NCI-H2081 (cell line): ENCODE data around the gene BMPER.

ENCODE experiments used
- DNase-seq, 2 experiments: peaks; one replicate each; lab custom pipeline; 2025; lab: John Stamatoyannopoulos, UW

BMPER gene

GRCh38 chr7:33888166-33888565, 17.2 kb upstream of the BMPER start:
- no peak for DNase-seq

GRCh38 chr7:33892945-33893344, 12.4 kb upstream of the BMPER start:
- DNase-seq = no peak

GRCh38 chr7:33893377-33893776, 12.0 kb upstream of the BMPER start:
- no peak for DNase-seq

GRCh38 chr7:33895025-33895804, 10.1 kb upstream of the BMPER start:
- peak; percentile 83 for DNase-seq

- DNase-seq = no peak
Observed at GRCh38 chr7:33900501-33900900, 4.8 kb upstream of the BMPER start.

GRCh38 chr7:33901199-33901598, 4.1 kb upstream of the BMPER start:
- DNase-seq = no peak

GRCh38 chr7:33901847-33902246, 3.5 kb upstream of the BMPER start:
- no peak for DNase-seq

GRCh38 chr7:33902746-33903145, 2.6 kb upstream of the BMPER start:
- DNase-seq = no peak

- DNase-seq = no peak
Observed at GRCh38 chr7:33903791-33904680, 1.3 kb upstream of the BMPER start.

GRCh38 chr7:33904681-33905388, 504 bp upstream of the BMPER start:
- DNase-seq = peak; percentile 40 to 54

- DNase-seq = no peak
Observed at GRCh38 chr7:33906697-33907096, 1.4 kb downstream of the BMPER start.

- DNase-seq = no peak
Observed at GRCh38 chr7:33907625-33908024, 2.3 kb downstream of the BMPER start.

GRCh38 chr7:33909318-33909717, 4.0 kb downstream of the BMPER start:
- DNase-seq = no peak

GRCh38 chr7:33909755-33910154, 4.4 kb downstream of the BMPER start:
- DNase-seq = no peak

- no peak for DNase-seq
Observed at GRCh38 chr7:33910756-33911155, 5.4 kb downstream of the BMPER start.

- no peak for DNase-seq
Observed at GRCh38 chr7:33916357-33917081, 11.2 kb downstream of the BMPER start.

- DNase-seq = no peak
Observed at GRCh38 chr7:33917661-33918060, 12.3 kb downstream of the BMPER start.

- DNase-seq = no peak
Observed at GRCh38 chr7:33918438-33919143, 13.3 kb downstream of the BMPER start.

GRCh38 chr7:33919449-33919848, 14.1 kb downstream of the BMPER start:
- no peak for DNase-seq

- no peak for DNase-seq
Observed at GRCh38 chr7:33921216-33921938, 16.0 kb downstream of the BMPER start.

- DNase-seq = no peak
Observed at GRCh38 chr7:33922820-33923219, 17.5 kb downstream of the BMPER start.
